HFFc6 (cell line): ENCODE results near the gene TRIM45. TPM values are rescaled to one million over a fixed set of nuclear protein-coding genes. Genes with fewer than 3 reads are reported as not detected.

Experiments
- DNase-seq: peaks from one replicate; pipeline ENCODE4 v3.0.0-alpha.2; 2018
- H3K27ac Mint-ChIP-seq: 2 replicates; pipeline ENCODE4 v1.8.0; 2020; ENCODE audit warnings: mild to moderate bottlenecking, mixed read lengths
- H3K27me3 Mint-ChIP-seq: 2 replicates; pipeline ENCODE4 v1.8.0; 2021; ENCODE audit warnings: mild to moderate bottlenecking, moderate library complexity, mixed read lengths; ENCODE audit not compliant: insufficient read depth
- H3K36me3 Mint-ChIP-seq: 2 replicates; pipeline ENCODE4 v1.8.0; 2021; ENCODE audit warnings: low read depth, mixed read lengths
- H3K4me1 Mint-ChIP-seq: 2 replicates; pipeline ENCODE4 v1.8.0; 2020; ENCODE audit warnings: low read depth, mixed read lengths
- H3K4me3 Mint-ChIP-seq: 2 replicates; pipeline ENCODE4 v1.8.0; 2020; ENCODE audit warnings: mild to moderate bottlenecking, moderate library complexity, mixed read lengths
- H3K9me3 Mint-ChIP-seq: 2 replicates; pipeline ENCODE4 v1.8.0; 2020; ENCODE audit warnings: mild to moderate bottlenecking, mixed read lengths
- CTCF ChIP-seq: fragments of 200-600 bp; sonication (generic); IDR thresholded peaks from 2 replicates; pipeline ENCODE4 v1.5.0; 2021; ENCODE audit warnings: antibody characterized with exemption, mild to moderate bottlenecking
- total RNA-seq, 6 experiments: library from RNA; stranded (reverse); fragmentation: NEBNext Ultra II Directional; extraction: Animal tissue kit (Norgen Biotek cat#: 25700); gene quantifications; 2 replicates in 1 of 6; 3 replicates in 5 of 6; pipeline ENCODE4 v1.2.3, GENCODE V29; 2021

Gene TRIM45
- total RNA-seq, 6 experiments from 2014 or later = 2.1 to 4.4 (median 3.6) TPM

- no peaks in the 10 kb centered on the region for H3K36me3 Mint-ChIP-seq
- no peaks in the 10 kb centered on the region for H3K27me3 Mint-ChIP-seq
- no peak overlapping the region for H3K4me3 Mint-ChIP-seq
- no peak for DNase-seq
- no peak overlapping the region for H3K27ac Mint-ChIP-seq
- H3K4me1 Mint-ChIP-seq = peaks cover 30% of the 10 kb centered on the region
- TF ChIP-seq CTCF = no peak
- H3K9me3 Mint-ChIP-seq = no peaks in the 10 kb centered on the region
Observed at GRCh38 chr1:117138561-117138960, 17.0 kb upstream of the TRIM45 start.

- Mint-ChIP-seq H3K4me1 (peaks cover 30% of the 10 kb centered on the region), H3K4me3 (no peak overlapping the region), H3K36me3 (no peaks in the 10 kb centered on the region), H3K27ac (no peak overlapping the region), H3K9me3 (no peaks in the 10 kb centered on the region), H3K27me3 (no peaks in the 10 kb centered on the region)
- no peak for TF ChIP-seq CTCF
- no peak for DNase-seq
Observed at GRCh38 chr1:117138106-117138505, 16.6 kb upstream of the TRIM45 start.

GRCh38 chr1:117137281-117137855 lies 15.8 kb upstream of the TRIM45 start:
- Mint-ChIP-seq H3K4me1 (peaks cover 23% of the 10 kb centered on the region), H3K4me3 (no peak overlapping the region), H3K9me3 (no peaks in the 10 kb centered on the region), H3K27me3 (no peaks in the 10 kb centered on the region), H3K36me3 (no peaks in the 10 kb centered on the region), H3K27ac (no peak overlapping the region)
- no peak for TF ChIP-seq CTCF
- DNase-seq = no peak

- Mint-ChIP-seq H3K4me3 (no peak overlapping the region), H3K9me3 (no peaks in the 10 kb centered on the region), H3K36me3 (no peaks in the 10 kb centered on the region), H3K27ac (no peak overlapping the region), H3K4me1 (peaks cover 17% of the 10 kb centered on the region), H3K27me3 (no peaks in the 10 kb centered on the region)
- TF ChIP-seq CTCF = no peak
- no peak for DNase-seq
Observed at GRCh38 chr1:117136749-117137148, 15.2 kb upstream of the TRIM45 start.

- Mint-ChIP-seq H3K27me3 (no peaks in the 10 kb centered on the region), H3K4me1 (0 out of 2 replicates have a peak, but pooled peaks cover 5% of the 10 kb centered on the region), H3K36me3 (no peaks in the 10 kb centered on the region), H3K4me3 (no peak overlapping the region), H3K27ac (no peak overlapping the region; the same call in 1 of the 2 replicates), H3K9me3 (no peaks in the 10 kb centered on the region)
- DNase-seq = no peak
- TF ChIP-seq CTCF = no peak
Observed at GRCh38 chr1:117135329-117135728, 13.8 kb upstream of the TRIM45 start.
